SU-DHL-6 (cell line): ENCODE results near the gene CACNA1C.

ENCODE experiments used
- H2AFZ ChIP-seq: fragments of 200-600 bp; sonication (generic); 2 replicates; pipeline ENCODE4 v1.6.1; 2014; ENCODE audit warnings: low read depth, mild to moderate bottlenecking, moderate library complexity, mixed read lengths, antibody characterized with exemption, low read length; ENCODE audit not compliant: severe bottlenecking
- H3F3A ChIP-seq: fragments of 200-600 bp; shearing (Covaris generic); 2 replicates; pipeline ENCODE4 v1.6.0; 2016; ENCODE audit warnings: antibody characterized with exemption, mild to moderate bottlenecking; ENCODE audit not compliant: insufficient read depth
- H3K27ac ChIP-seq: fragments of 200-600 bp; sonication (generic); 2 replicates; pipeline ENCODE4 v1.5.1; 2016; ENCODE audit warnings: low read depth, mild to moderate bottlenecking, low read length, moderate library complexity, mixed read lengths
- H3K27me3 ChIP-seq: fragments of 200-600 bp; sonication (generic), shearing (Covaris generic); 2 replicates; pipeline ENCODE4 v1.6.0; 2014; ENCODE audit warnings: mild to moderate bottlenecking, low read length
- H3K36me3 ChIP-seq: fragments of 200-600 bp; sonication (generic); 2 replicates; pipeline ENCODE4 v1.6.1; 2014; ENCODE audit warnings: mild to moderate bottlenecking, low read length, mixed read lengths
- H3K4me2 ChIP-seq: fragments of 300-600, 200-600 bp; shearing (Covaris generic), sonication (generic); 2 replicates; pipeline ENCODE4 v1.6.0; 2014; ENCODE audit warnings: low read length, low read depth, mild to moderate bottlenecking; ENCODE audit not compliant: poor library complexity, severe bottlenecking
- H3K4me3 ChIP-seq: fragments of 200-600 bp; sonication (generic); 2 replicates; pipeline ENCODE4 v1.5.1; 2014; ENCODE audit warnings: antibody characterized with exemption, low read length, mild to moderate bottlenecking, mixed read lengths; ENCODE audit not compliant: insufficient read depth, poor library complexity, severe bottlenecking
- H3K79me2 ChIP-seq: fragments of 200-600 bp; sonication (generic); 2 replicates; pipeline ENCODE4 v1.6.1; 2014; ENCODE audit warnings: mild to moderate bottlenecking, low read length, moderate library complexity; ENCODE audit not compliant: insufficient read depth
- H3K9ac ChIP-seq: fragments of 200-600 bp; sonication (generic); 2 replicates; pipeline ENCODE4 v1.7.0; 2014; ENCODE audit warnings: mild to moderate bottlenecking, low read length
- H3K9me2 ChIP-seq: fragments of 200-600 bp; sonication (generic); replicated peaks from 2 replicates; pipeline ENCODE4 v1.6.1; 2014; ENCODE audit warnings: low read length; ENCODE audit not compliant: insufficient read depth
- H3K9me3 ChIP-seq: fragments of 200-600 bp; sonication (generic); 2 replicates; pipeline ENCODE4 v1.6.1; 2014; ENCODE audit warnings: low read length, mixed read lengths; ENCODE audit not compliant: insufficient read depth
- H4K20me1 ChIP-seq: fragments of 200-600 bp; sonication (generic); 2 replicates; pipeline ENCODE4 v1.6.1; 2014; ENCODE audit warnings: low read depth, mild to moderate bottlenecking, antibody characterized with exemption, low read length, moderate library complexity, mixed read lengths
- EZH2phosphoT487 ChIP-seq: fragments of 200-600 bp; sonication (generic), shearing (Covaris generic); conservative IDR thresholded peaks from 2 replicates; pipeline ENCODE4 v1.6.1; 2018; ENCODE audit warnings: mild to moderate bottlenecking, antibody characterized with exemption, low read length, moderate library complexity, mixed read lengths
- TF ChIP-seq, protein P1 (sequence below): fragments of 200-600 bp; sonication (generic); IDR thresholded peaks from one replicate; pipeline ENCODE4 v1.5.1; 2017; ENCODE audit warnings: antibody characterized with exemption, mild to moderate bottlenecking, low read length, moderate library complexity; ENCODE audit not compliant: insufficient read depth, poor library complexity, severe bottlenecking

CACNA1C gene

DNA sequence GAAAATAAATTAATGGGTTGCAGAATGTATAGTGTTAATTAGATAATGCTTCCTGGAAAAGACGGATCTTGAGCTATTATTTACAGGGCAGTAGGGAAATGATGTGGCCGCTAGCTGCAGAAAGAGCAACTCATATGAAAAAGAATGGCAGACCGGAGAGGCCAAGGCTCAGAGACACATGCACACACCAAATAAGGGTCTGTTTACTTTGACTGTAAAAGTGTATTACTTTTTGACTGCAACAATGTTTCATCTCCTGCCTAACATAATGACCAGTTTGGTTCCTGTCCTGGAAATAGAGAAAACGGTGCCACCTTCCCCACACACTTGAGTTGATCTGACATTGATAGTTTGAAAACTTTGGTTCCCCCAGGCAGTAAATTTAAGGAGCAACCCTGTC is 290.9 kb downstream of the CACNA1C start:
- Histone ChIP-seq H3K9ac (no peak overlapping the region), H3K79me2 (no peaks in the 10 kb centered on the region), H3K27ac (no peak overlapping the region), H3K27me3 (no peaks in the 10 kb centered on the region), H3K9me2 (no peaks in the 10 kb centered on the region), H3K4me2 (no peak overlapping the region), H3K4me3 (no peak overlapping the region), H3K9me3 (no peaks in the 10 kb centered on the region), H4K20me1 (no peaks in the 10 kb centered on the region), H3F3A (no peaks in the 10 kb centered on the region), H2AFZ (no peak overlapping the region), H3K36me3 (no peaks in the 10 kb centered on the region)
- no peak for TF ChIP-seq EZH2phosphoT487
- TF ChIP-seq, protein P1, sequence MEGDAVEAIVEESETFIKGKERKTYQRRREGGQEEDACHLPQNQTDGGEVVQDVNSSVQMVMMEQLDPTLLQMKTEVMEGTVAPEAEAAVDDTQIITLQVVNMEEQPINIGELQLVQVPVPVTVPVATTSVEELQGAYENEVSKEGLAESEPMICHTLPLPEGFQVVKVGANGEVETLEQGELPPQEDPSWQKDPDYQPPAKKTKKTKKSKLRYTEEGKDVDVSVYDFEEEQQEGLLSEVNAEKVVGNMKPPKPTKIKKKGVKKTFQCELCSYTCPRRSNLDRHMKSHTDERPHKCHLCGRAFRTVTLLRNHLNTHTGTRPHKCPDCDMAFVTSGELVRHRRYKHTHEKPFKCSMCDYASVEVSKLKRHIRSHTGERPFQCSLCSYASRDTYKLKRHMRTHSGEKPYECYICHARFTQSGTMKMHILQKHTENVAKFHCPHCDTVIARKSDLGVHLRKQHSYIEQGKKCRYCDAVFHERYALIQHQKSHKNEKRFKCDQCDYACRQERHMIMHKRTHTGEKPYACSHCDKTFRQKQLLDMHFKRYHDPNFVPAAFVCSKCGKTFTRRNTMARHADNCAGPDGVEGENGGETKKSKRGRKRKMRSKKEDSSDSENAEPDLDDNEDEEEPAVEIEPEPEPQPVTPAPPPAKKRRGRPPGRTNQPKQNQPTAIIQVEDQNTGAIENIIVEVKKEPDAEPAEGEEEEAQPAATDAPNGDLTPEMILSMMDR: no peak

DNA sequence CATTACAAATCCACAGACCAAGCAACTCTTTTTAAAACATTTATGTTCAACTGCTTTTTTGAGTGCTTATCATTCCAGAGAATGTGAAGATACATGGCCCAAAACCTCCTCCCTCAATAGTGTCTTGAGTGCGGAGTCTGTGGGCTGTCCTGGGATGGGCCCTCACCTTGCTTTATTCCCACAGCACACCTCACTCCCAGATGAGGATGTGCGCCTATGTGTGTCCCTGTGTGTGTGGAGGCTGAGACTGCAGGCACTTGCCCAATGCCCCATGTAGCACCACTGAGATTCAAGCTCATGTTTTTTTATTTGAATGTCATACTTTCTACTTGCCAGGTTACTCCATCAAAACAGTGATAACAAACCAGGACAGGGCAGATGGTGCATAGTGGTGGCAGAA is 291.7 kb downstream of the CACNA1C start:
- H3K9me2 ChIP-seq: no peaks in the 10 kb centered on the region
- no peaks in the 10 kb centered on the region for H3K79me2 ChIP-seq
- H3K9me3 ChIP-seq: no peaks in the 10 kb centered on the region
- no peaks in the 10 kb centered on the region for H4K20me1 ChIP-seq
- no peak overlapping the region for H3K27ac ChIP-seq
- H3K27me3 ChIP-seq: no peaks in the 10 kb centered on the region
- no peak overlapping the region for H3K4me2 ChIP-seq
- no peak for TF ChIP-seq EZH2phosphoT487
- TF ChIP-seq, protein P1: no peak
- H3K9ac ChIP-seq: no peak overlapping the region
- H3K36me3 ChIP-seq: no peaks in the 10 kb centered on the region
- no peak overlapping the region for H2AFZ ChIP-seq
- no peaks in the 10 kb centered on the region for H3F3A ChIP-seq
- H3K4me3 ChIP-seq: no peak overlapping the region

DNA sequence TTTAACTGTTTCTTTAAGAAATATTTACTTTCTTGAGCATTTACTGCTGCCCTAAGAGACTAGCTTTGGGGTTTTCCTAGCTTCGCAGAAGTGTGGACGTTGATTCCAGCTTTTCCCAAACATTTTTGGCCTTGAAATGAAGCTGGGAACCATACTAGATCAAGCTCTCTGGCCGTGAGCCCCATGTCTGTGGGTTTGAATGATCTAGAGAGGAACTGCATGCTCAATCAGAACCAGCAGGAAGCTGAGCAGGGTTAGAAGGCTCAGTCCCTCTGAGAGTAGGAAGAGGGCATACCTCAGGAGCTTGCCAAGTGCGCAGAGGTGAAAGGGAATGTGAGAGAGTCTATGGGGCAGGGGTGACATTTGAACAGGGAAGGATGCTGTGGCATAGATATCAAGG is 292.1 kb downstream of the CACNA1C start:
- H3K9me2 ChIP-seq: no peaks in the 10 kb centered on the region
- H2AFZ ChIP-seq: no peak overlapping the region
- no peak overlapping the region for H3K27ac ChIP-seq
- H3K9ac ChIP-seq: no peak overlapping the region
- no peak overlapping the region for H3K4me3 ChIP-seq
- no peaks in the 10 kb centered on the region for H3K36me3 ChIP-seq
- no peaks in the 10 kb centered on the region for H3F3A ChIP-seq
- no peak for TF ChIP-seq EZH2phosphoT487
- TF ChIP-seq, protein P1: no peak
- H3K4me2 ChIP-seq: no peak overlapping the region
- no peaks in the 10 kb centered on the region for H3K79me2 ChIP-seq
- H3K9me3 ChIP-seq: no peaks in the 10 kb centered on the region
- no peaks in the 10 kb centered on the region for H4K20me1 ChIP-seq
- no peaks in the 10 kb centered on the region for H3K27me3 ChIP-seq
